Measurements from ENCODE around the gene MYO1C.
A peak's percentile ranks its signal among the peaks of the same experiment; 100 is the strongest.

Gene MYO1C

GRCh38 chr17:1493291-1493980, 950 bp upstream of the MYO1C start:
- Histone ChIP-seq H3K27ac (ENCODE audit: low read depth, low read length) (no peak overlapping the region), H3K9ac (ENCODE audit: low read length) (no peak overlapping the region), H3K27me3 (ENCODE audit: low read length) (no peaks in the 10 kb centered on the region), H3K36me3 (ENCODE audit: low read length) (no peaks in the 10 kb centered on the region), H3K4me2 (ENCODE audit: low read depth, low read length, poor library complexity, severe bottlenecking) (no peak overlapping the region), H3K9me3 (ENCODE audit: insufficient read depth, low read length) (no peaks in the 10 kb centered on the region), H3K9me2 (replicated peaks; ENCODE audit: insufficient read depth, low read length) (no peaks in the 10 kb centered on the region), H3K4me3 (ENCODE audit: insufficient read depth, low read length, poor library complexity, severe bottlenecking) (no peak overlapping the region), H2AFZ (ENCODE audit: low read depth, low read length, severe bottlenecking) (no peak overlapping the region), H3F3A (ENCODE audit: insufficient read depth) (peaks cover 15% of the 10 kb centered on the region), H3K79me2 (ENCODE audit: insufficient read depth, low read length) (no peaks in the 10 kb centered on the region), H4K20me1 (ENCODE audit: low read depth, low read length) (no peaks in the 10 kb centered on the region)
- TF ChIP-seq EZH2phosphoT487 (conservative IDR thresholded peaks at IDR 0.05; ENCODE audit: low read length) (no peak), CTCF (IDR thresholded peaks at IDR 0.05; ENCODE audit: insufficient read depth, low read length, poor library complexity, severe bottlenecking) (no peak)

- TF ChIP-seq EZH2phosphoT487 (conservative IDR thresholded peaks at IDR 0.05; ENCODE audit: low read length) (no peak), CTCF (IDR thresholded peaks at IDR 0.05; ENCODE audit: insufficient read depth, low read length, poor library complexity, severe bottlenecking) (no peak)
These were observed 840 bp downstream of the MYO1C start for GRCh38 chr17:1491443-1492248.

GRCh38 chr17:1490643-1491442, 1.6 kb downstream of the MYO1C start:
- TF ChIP-seq CTCF (IDR thresholded peaks at IDR 0.05; ENCODE audit: insufficient read depth, low read length, poor library complexity, severe bottlenecking) (no peak), EZH2phosphoT487 (conservative IDR thresholded peaks at IDR 0.05; ENCODE audit: low read length) (no peak)
- Histone ChIP-seq H2AFZ (ENCODE audit: low read depth, low read length, severe bottlenecking) (peak overlapping the region; percentile 66), H3K27me3 (ENCODE audit: low read length) (no peaks in the 10 kb centered on the region), H3K4me2 (ENCODE audit: low read depth, low read length, poor library complexity, severe bottlenecking) (peak overlapping the region; percentile 73), H3K36me3 (ENCODE audit: low read length) (no peaks in the 10 kb centered on the region), H3K4me3 (ENCODE audit: insufficient read depth, low read length, poor library complexity, severe bottlenecking) (peak overlapping the region; percentile 89), H3F3A (ENCODE audit: insufficient read depth) (peaks cover 35% of the 10 kb centered on the region), H3K9ac (ENCODE audit: low read length) (peak overlapping the region; percentile 82), H3K27ac (ENCODE audit: low read depth, low read length) (peak overlapping the region; percentile 73), H3K9me3 (ENCODE audit: insufficient read depth, low read length) (no peaks in the 10 kb centered on the region), H3K79me2 (ENCODE audit: insufficient read depth, low read length) (no peaks in the 10 kb centered on the region), H4K20me1 (ENCODE audit: low read depth, low read length) (no peaks in the 10 kb centered on the region), H3K9me2 (replicated peaks; ENCODE audit: insufficient read depth, low read length) (no peaks in the 10 kb centered on the region)

More at GRCh38 chr17:1491443-1492248, 840 bp downstream of the MYO1C start:
- Histone ChIP-seq H3K4me3 (ENCODE audit: insufficient read depth, low read length, poor library complexity, severe bottlenecking) (peak overlapping the region; percentile 89), H3K79me2 (ENCODE audit: insufficient read depth, low read length) (no peaks in the 10 kb centered on the region), H3K36me3 (ENCODE audit: low read length) (no peaks in the 10 kb centered on the region), H2AFZ (ENCODE audit: low read depth, low read length, severe bottlenecking) (peak overlapping the region; percentile 73), H3K4me2 (ENCODE audit: low read depth, low read length, poor library complexity, severe bottlenecking) (peak overlapping the region; percentile 73), H3K27ac (ENCODE audit: low read depth, low read length) (peak overlapping the region; percentile 73), H3K9me3 (ENCODE audit: insufficient read depth, low read length) (no peaks in the 10 kb centered on the region), H3F3A (ENCODE audit: insufficient read depth) (peaks cover 28% of the 10 kb centered on the region), H3K9me2 (replicated peaks; ENCODE audit: insufficient read depth, low read length) (no peaks in the 10 kb centered on the region), H4K20me1 (ENCODE audit: low read depth, low read length) (no peaks in the 10 kb centered on the region), H3K9ac (ENCODE audit: low read length) (peak overlapping the region; percentile 82), H3K27me3 (ENCODE audit: low read length) (no peaks in the 10 kb centered on the region)
